Measurements from ENCODE around the gene COQ5. TPM values are rescaled to one million over a fixed set of nuclear protein-coding genes. Genes with fewer than 3 reads are reported as not detected.

COQ5 gene
- polyA plus RNA-seq, 1 donor (not counting 4 experiments of a cell fraction or from before 2014, with no cell fraction given): 38.7 TPM

GRCh38 chr12:120468325-120468820 is 60.6 kb downstream of the COQ5 start:
- DNase-seq (ENCODE audit: low read depth, low spot score) (no peak), FAIRE-seq (no peak)
- peak overlapping the region; percentile 90 to 97 (median 91) for H3K4me3 ChIP-seq (ENCODE audit: control insufficient read depth in 2 of 3, extremely low read depth in 1 of 3, insufficient read depth in 2 of 3, low read depth in 1 of 3, low read length in 3 of 3)
- no peaks in the 10 kb centered on the region for H3K27me3 ChIP-seq (ENCODE audit: control insufficient read depth, extremely low read depth, insufficient read depth, low read length)
- H3K4me1 ChIP-seq (ENCODE audit: control insufficient read depth, extremely low read depth, insufficient read depth, low read length): peaks cover 11% of the 10 kb centered on the region
- H3K9me1 ChIP-seq (ENCODE audit: control insufficient read depth, extremely low read depth, insufficient read depth, low read length): no peaks in the 10 kb centered on the region
- H2AFZ ChIP-seq (ENCODE audit: control insufficient read depth, low read length): no peak overlapping the region
- peak overlapping the region; percentile 77 for H3K27ac ChIP-seq (ENCODE audit: control insufficient read depth, insufficient read depth, low read length)
- H3K36me3 ChIP-seq (ENCODE audit: control insufficient read depth in 2 of 2, extremely low read depth in 1 of 2, insufficient read depth in 2 of 2, low read length in 2 of 2): peaks cover 10 to 23% of the 10 kb centered on the region in 2 experiments
- H3K9ac ChIP-seq (ENCODE audit: control insufficient read depth, extremely low read depth, insufficient read depth, low read length): peak overlapping the region; percentile 87
- peaks cover 77% of the 10 kb centered on the region for H3K79me2 ChIP-seq (ENCODE audit: control insufficient read depth, insufficient read depth, low read length)
- H4K20me1 ChIP-seq (ENCODE audit: control insufficient read depth, extremely low read depth, insufficient read depth, low read length): peaks cover 11% of the 10 kb centered on the region
- TF ChIP-seq CTCF (optimal IDR thresholded peaks at IDR 0.05 in 1 of 3, IDR thresholded peaks at IDR 0.05 in 1 of 3, conservative IDR thresholded peaks at IDR 0.05 in 1 of 3; ENCODE audit: extremely low read depth in 1 of 3, insufficient read depth in 2 of 3, low read length in 3 of 3) (no peak), EZH2 (IDR thresholded peaks at IDR 0.05; ENCODE audit: low read length) (no peak)
- dilution Hi-C loops (cut with MboI; ENCODE audit: extremely low pct_ligation_motif_present, low sequenced_read_pairs): no loop called here
- peak overlapping the region; percentile 86 for H3K4me2 ChIP-seq (ENCODE audit: control insufficient read depth, extremely low read depth, insufficient read depth, low read depth, low read length)
- no peaks in the 10 kb centered on the region for H3K9me3 ChIP-seq (ENCODE audit: control insufficient read depth, low read depth, low read length)

- H3K27ac ChIP-seq (ENCODE audit: control insufficient read depth, insufficient read depth, low read length): no peak overlapping the region
- no peak overlapping the region for H3K4me2 ChIP-seq (ENCODE audit: control insufficient read depth, extremely low read depth, insufficient read depth, low read depth, low read length)
- TF ChIP-seq EZH2 (IDR thresholded peaks at IDR 0.05; ENCODE audit: low read length): no peak
- TF ChIP-seq CTCF (optimal IDR thresholded peaks at IDR 0.05 in 1 of 3, IDR thresholded peaks at IDR 0.05 in 1 of 3, conservative IDR thresholded peaks at IDR 0.05 in 1 of 3; ENCODE audit: extremely low read depth in 1 of 3, insufficient read depth in 2 of 3, low read length in 3 of 3): no peak
- H3K4me1 ChIP-seq (ENCODE audit: control insufficient read depth, extremely low read depth, insufficient read depth, low read length): peaks cover 11% of the 10 kb centered on the region
- no peak for FAIRE-seq
- no peaks in the 10 kb centered on the region for H3K9me3 ChIP-seq (ENCODE audit: control insufficient read depth, low read depth, low read length)
- DNase-seq (ENCODE audit: low read depth, low spot score): no peak
- dilution Hi-C loops (cut with MboI; ENCODE audit: extremely low pct_ligation_motif_present, low sequenced_read_pairs): no loop called here
- no peak overlapping the region for H2AFZ ChIP-seq (ENCODE audit: control insufficient read depth, low read length)
- peaks cover 15 to 32% of the 10 kb centered on the region in 2 experiments for H3K36me3 ChIP-seq (ENCODE audit: control insufficient read depth in 2 of 2, extremely low read depth in 1 of 2, insufficient read depth in 2 of 2, low read length in 2 of 2)
- H3K27me3 ChIP-seq (ENCODE audit: control insufficient read depth, extremely low read depth, insufficient read depth, low read length): no peaks in the 10 kb centered on the region
- H3K9ac ChIP-seq (ENCODE audit: control insufficient read depth, extremely low read depth, insufficient read depth, low read length): no peak overlapping the region
- no peaks in the 10 kb centered on the region for H3K9me1 ChIP-seq (ENCODE audit: control insufficient read depth, extremely low read depth, insufficient read depth, low read length)
- no peak overlapping the region for H3K4me3 ChIP-seq (ENCODE audit: control insufficient read depth in 2 of 3, extremely low read depth in 1 of 3, insufficient read depth in 2 of 3, low read depth in 1 of 3, low read length in 3 of 3)
- peaks cover 11% of the 10 kb centered on the region for H4K20me1 ChIP-seq (ENCODE audit: control insufficient read depth, extremely low read depth, insufficient read depth, low read length)
- peaks cover 70% of the 10 kb centered on the region for H3K79me2 ChIP-seq (ENCODE audit: control insufficient read depth, insufficient read depth, low read length)
These were observed 61.5 kb downstream of the COQ5 start for GRCh38 chr12:120467439-120467838.
